Measurements from ENCODE around the gene NQO2. TPM values are rescaled to one million over a fixed set of nuclear protein-coding genes. Genes with fewer than 3 reads are reported as not detected.

The NQO2 gene
- total and polyA plus RNA-seq, 2 of the 13 experiments (the other 11 are each of a cell fraction or from before 2014, with no cell fraction given), result 32.2 to 56.5 TPM

GRCh38 chr6:3022765-3023662 lies 23.3 kb downstream of the NQO2 start:
- no peak for FAIRE-seq

More at GRCh38 chr6:3022765-3023662, 23.3 kb downstream of the NQO2 start:
- H3K4me3 ChIP-seq (replicated peaks in 1 of 3; ENCODE audit: insufficient read depth in 1 of 3, low read depth in 2 of 3, low read length in 3 of 3), result no peak overlapping the region
- no TSS peak for BruUV-seq (replicated peaks)
- no peak overlapping the region for H3K9ac ChIP-seq (ENCODE audit: insufficient read depth, low read depth, low read length)
- H3K4me1 ChIP-seq (ENCODE audit: insufficient read depth, low read length), result peaks cover 23% of the 10 kb centered on the region
- peaks cover 1 to 12% of the 10 kb centered on the region in 2 experiments; a peak in 3 of 5 replicates for H3K36me3 ChIP-seq (replicated peaks in 1 of 2; ENCODE audit: control insufficient read depth in 1 of 2, insufficient read depth in 2 of 2, low read length in 2 of 2)
- H3K27ac ChIP-seq (ENCODE audit: extremely low read length, insufficient read depth, low read length), result no peak overlapping the region
- H3K79me2 ChIP-seq (ENCODE audit: insufficient read depth, low read length), result no peaks in the 10 kb centered on the region
- no peaks in the 10 kb centered on the region for H3K27me3 ChIP-seq (ENCODE audit: control insufficient read depth in 1 of 2, insufficient read depth in 2 of 2, low read length in 2 of 2)
- POLR2A ChIA-PET, result interaction anchor here (1.3 kb wide), 1 partner anchor 31 kb away, joined by 3 read pairs; no protein-coding TSS in a partner anchor
- ATAC-seq (no peak), DNase-seq (ENCODE audit: low spot score) (no peak)
- H3K9me3 ChIP-seq (ENCODE audit: low read length), result no peaks in the 10 kb centered on the region
- H3K4me2 ChIP-seq (ENCODE audit: low read depth, low read length), result no peak overlapping the region
- no peak overlapping the region for H2AFZ ChIP-seq (ENCODE audit: low read length)
- TF ChIP-seq, protein P1, sequence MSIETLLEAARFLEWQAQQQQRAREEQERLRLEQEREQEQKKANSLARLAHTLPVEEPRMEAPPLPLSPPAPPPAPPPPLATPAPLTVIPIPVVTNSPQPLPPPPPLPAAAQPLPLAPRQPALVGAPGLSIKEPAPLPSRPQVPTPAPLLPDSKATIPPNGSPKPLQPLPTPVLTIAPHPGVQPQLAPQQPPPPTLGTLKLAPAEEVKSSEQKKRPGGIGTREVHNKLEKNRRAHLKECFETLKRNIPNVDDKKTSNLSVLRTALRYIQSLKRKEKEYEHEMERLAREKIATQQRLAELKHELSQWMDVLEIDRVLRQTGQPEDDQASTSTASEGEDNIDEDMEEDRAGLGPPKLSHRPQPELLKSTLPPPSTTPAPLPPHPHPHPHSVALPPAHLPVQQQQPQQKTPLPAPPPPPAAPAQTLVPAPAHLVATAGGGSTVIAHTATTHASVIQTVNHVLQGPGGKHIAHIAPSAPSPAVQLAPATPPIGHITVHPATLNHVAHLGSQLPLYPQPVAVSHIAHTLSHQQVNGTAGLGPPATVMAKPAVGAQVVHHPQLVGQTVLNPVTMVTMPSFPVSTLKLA (IDR thresholded peaks at IDR 0.05), result no peak
- TF ChIP-seq ZNF768 (CRISPR knock-in tag; IDR thresholded peaks at IDR 0.05) (no peak), ERF (CRISPR knock-in tag; IDR thresholded peaks at IDR 0.05) (no peak), AHR (CRISPR knock-in tag; IDR thresholded peaks at IDR 0.05) (no peak), ZKSCAN1 (IDR thresholded peaks at IDR 0.05; ENCODE audit: low read length) (no peak)
- in situ Hi-C loops (cut with HindIII; ENCODE audit: extremely low pct_ligation_motif_present, low pct_unique_long_range_greater_than_20kb), result no loop called here
- intact Hi-C loops (cut with micrococcal nuclease; ENCODE audit: unreplicated experiment), result no loop called here
- CTCF ChIA-PET (ENCODE audit: low intra/inter-chr PET ratio, low total read pairs), result no interaction called here
- H4K20me1 ChIP-seq (ENCODE audit: insufficient read depth, low read length), result no peaks in the 10 kb centered on the region
- 98% methylated on average over 26 of the region's 26 CpGs for WGBS (ENCODE audit: low lambda C conversion rate)
